K562 (cell line): ENCODE results near the gene VANGL1. TPM values are rescaled to one million over a fixed set of nuclear protein-coding genes. Genes with fewer than 3 reads are reported as not detected.

ENCODE experiments used
- CAMTA2 ChIP-seq: fragments of 250-450 bp; sonication (Bioruptor Pico); conservative IDR thresholded peaks from 2 replicates; pipeline ENCODE4 v1.5.1; 2022
- CHD4 ChIP-seq: fragments of 200-600 bp; sonication (generic); IDR thresholded peaks from 3 replicates; pipeline ENCODE4 v1.6.1; 2012; ENCODE audit warnings: low read depth, mild to moderate bottlenecking, mixed read lengths, low read length, inconsistent platforms; ENCODE audit not compliant: insufficient read depth, insufficient replicate concordance, poor library complexity, severe bottlenecking
- FOXM1 ChIP-seq, 2 experiments: fragments of 450-650 bp in 1 of 2; sonication (generic) in 1 of 2; formaldehyde crosslinking in 1 of 2; IDR thresholded peaks; 2 replicates each; pipeline versions ENCODE4 v1.6.1 to v1.9.0; 2017 to 2022; ENCODE audit warnings: low read depth in 2 of 2, mild to moderate bottlenecking in 2 of 2, missing genetic modification reagents in 1 of 2, moderate library complexity in 1 of 2
- GTF2E2 ChIP-seq: fragments of 200-800 bp; sonication (Bioruptor generic); IDR thresholded peaks from 2 replicates; pipeline ENCODE4 v1.6.1; 2016; ENCODE audit warnings: missing genetic modification characterization, missing compliant biosample characterization
- MAZ ChIP-seq, 2 experiments: fragments of 450-650 bp in 1 of 2; sonication (generic) in 1 of 2; formaldehyde crosslinking; IDR thresholded peaks in 1 of 2; conservative IDR thresholded peaks in 1 of 2; 2 replicates each; pipeline versions ENCODE4 v1.4.0 to v1.5.0; 2020; ENCODE audit warnings: mild to moderate bottlenecking in 1 of 2, missing genetic modification reagents in 1 of 2
- PHF8 ChIP-seq: fragments of 200-600 bp; sonication (generic); IDR thresholded peaks from 2 replicates; pipeline ENCODE4 v1.6.1; 2012; ENCODE audit warnings: mixed run types, mild to moderate bottlenecking, inconsistent platforms, low read length, moderate library complexity, borderline replicate concordance
- SIN3A ChIP-seq, 2 experiments: fragments of 150-350 bp in 1 of 2; IDR thresholded peaks; 2 replicates each; pipeline ENCODE4 v1.6.1; 2011 to 2016; ENCODE audit warnings: borderline replicate concordance in 2 of 2, low read depth in 2 of 2, low read length in 2 of 2, mild to moderate bottlenecking in 2 of 2, moderate library complexity in 2 of 2; ENCODE audit not compliant: control insufficient read depth in 1 of 2
- TAF1 ChIP-seq: IDR thresholded peaks from 2 replicates; pipeline ENCODE4 v1.6.1; 2011; ENCODE audit warnings: mild to moderate bottlenecking, low read length, moderate library complexity; ENCODE audit not compliant: insufficient read depth, control insufficient read depth, severe bottlenecking; ENCODE audit errors: extremely low read depth
- ZNF41 ChIP-seq: fragments of 250-450 bp; sonication (Bioruptor Pico); conservative IDR thresholded peaks from 2 replicates; pipeline ENCODE4 v1.4.0; 2020; ENCODE audit warnings: mild to moderate bottlenecking
- ZNF431 ChIP-seq: sonication (generic); formaldehyde crosslinking; IDR thresholded peaks from 2 replicates; pipeline ENCODE4 v1.8.0; 2022; ENCODE audit warnings: mild to moderate bottlenecking, missing genetic modification reagents
- ZNF561 ChIP-seq: fragments of 450-650 bp; formaldehyde crosslinking; conservative IDR thresholded peaks from 2 replicates; pipeline ENCODE4 v1.4.0; 2020; ENCODE audit warnings: mild to moderate bottlenecking, moderate library complexity
- ZNF766 ChIP-seq: fragments of 200-800 bp; sonication (Bioruptor generic); conservative IDR thresholded peaks from 2 replicates; pipeline ENCODE4 v1.6.1; 2016; ENCODE audit warnings: missing genetic modification characterization, missing compliant biosample characterization
- polyA plus RNA-seq, 8 experiments: library from polyadenylated mRNA; depleted of rRNA in 4 of 8; stranded (reverse) in 5 of 8; unstranded in 3 of 8; fragments of >200 nt; fragmentation: Nextera tagmentation in 2 of 8; fragmentation: Illumina TruSeq in 1 of 8; extraction: Ambion mirVana in 2 of 8; extraction: Trizol in 1 of 8; gene quantifications; 2 replicates each; pipeline versions ENCODE4 v1.2.1 to v1.2.3, GENCODE V29; 2011 to 2014; ENCODE audit warnings: inconsistent platforms in 1 of 8, missing spikeins in 1 of 8
- total RNA-seq, 7 experiments: library from RNA; depleted of rRNA in 6 of 7; stranded (reverse); fragments of >200 nt in 6 of 7; fragmentation: Illumina TruSeq in 2 of 7; extraction: Trizol in 2 of 7; gene quantifications; 2 replicates each; pipeline versions ENCODE4 v1.2.1 to v1.2.3, GENCODE V29; 2011 to 2021; ENCODE audit warnings: low replicate concordance in 1 of 7
- TF ChIP-seq, protein P1 (sequence below): fragments of 450-650 bp; IDR thresholded peaks from 2 replicates; pipeline ENCODE4 v1.6.1; 2016; ENCODE audit warnings: mild to moderate bottlenecking, moderate library complexity

Gene VANGL1
- total and polyA plus RNA-seq, 9 of the 15 experiments (the other 6 are each of a cell fraction or from before 2014, with no cell fraction given), result 0.90 to 12.8 (median 9.6) TPM

GRCh38 chr1:115642168-115643072 is 650 bp downstream of the VANGL1 start (continued):
- TF ChIP-seq, protein P1, sequence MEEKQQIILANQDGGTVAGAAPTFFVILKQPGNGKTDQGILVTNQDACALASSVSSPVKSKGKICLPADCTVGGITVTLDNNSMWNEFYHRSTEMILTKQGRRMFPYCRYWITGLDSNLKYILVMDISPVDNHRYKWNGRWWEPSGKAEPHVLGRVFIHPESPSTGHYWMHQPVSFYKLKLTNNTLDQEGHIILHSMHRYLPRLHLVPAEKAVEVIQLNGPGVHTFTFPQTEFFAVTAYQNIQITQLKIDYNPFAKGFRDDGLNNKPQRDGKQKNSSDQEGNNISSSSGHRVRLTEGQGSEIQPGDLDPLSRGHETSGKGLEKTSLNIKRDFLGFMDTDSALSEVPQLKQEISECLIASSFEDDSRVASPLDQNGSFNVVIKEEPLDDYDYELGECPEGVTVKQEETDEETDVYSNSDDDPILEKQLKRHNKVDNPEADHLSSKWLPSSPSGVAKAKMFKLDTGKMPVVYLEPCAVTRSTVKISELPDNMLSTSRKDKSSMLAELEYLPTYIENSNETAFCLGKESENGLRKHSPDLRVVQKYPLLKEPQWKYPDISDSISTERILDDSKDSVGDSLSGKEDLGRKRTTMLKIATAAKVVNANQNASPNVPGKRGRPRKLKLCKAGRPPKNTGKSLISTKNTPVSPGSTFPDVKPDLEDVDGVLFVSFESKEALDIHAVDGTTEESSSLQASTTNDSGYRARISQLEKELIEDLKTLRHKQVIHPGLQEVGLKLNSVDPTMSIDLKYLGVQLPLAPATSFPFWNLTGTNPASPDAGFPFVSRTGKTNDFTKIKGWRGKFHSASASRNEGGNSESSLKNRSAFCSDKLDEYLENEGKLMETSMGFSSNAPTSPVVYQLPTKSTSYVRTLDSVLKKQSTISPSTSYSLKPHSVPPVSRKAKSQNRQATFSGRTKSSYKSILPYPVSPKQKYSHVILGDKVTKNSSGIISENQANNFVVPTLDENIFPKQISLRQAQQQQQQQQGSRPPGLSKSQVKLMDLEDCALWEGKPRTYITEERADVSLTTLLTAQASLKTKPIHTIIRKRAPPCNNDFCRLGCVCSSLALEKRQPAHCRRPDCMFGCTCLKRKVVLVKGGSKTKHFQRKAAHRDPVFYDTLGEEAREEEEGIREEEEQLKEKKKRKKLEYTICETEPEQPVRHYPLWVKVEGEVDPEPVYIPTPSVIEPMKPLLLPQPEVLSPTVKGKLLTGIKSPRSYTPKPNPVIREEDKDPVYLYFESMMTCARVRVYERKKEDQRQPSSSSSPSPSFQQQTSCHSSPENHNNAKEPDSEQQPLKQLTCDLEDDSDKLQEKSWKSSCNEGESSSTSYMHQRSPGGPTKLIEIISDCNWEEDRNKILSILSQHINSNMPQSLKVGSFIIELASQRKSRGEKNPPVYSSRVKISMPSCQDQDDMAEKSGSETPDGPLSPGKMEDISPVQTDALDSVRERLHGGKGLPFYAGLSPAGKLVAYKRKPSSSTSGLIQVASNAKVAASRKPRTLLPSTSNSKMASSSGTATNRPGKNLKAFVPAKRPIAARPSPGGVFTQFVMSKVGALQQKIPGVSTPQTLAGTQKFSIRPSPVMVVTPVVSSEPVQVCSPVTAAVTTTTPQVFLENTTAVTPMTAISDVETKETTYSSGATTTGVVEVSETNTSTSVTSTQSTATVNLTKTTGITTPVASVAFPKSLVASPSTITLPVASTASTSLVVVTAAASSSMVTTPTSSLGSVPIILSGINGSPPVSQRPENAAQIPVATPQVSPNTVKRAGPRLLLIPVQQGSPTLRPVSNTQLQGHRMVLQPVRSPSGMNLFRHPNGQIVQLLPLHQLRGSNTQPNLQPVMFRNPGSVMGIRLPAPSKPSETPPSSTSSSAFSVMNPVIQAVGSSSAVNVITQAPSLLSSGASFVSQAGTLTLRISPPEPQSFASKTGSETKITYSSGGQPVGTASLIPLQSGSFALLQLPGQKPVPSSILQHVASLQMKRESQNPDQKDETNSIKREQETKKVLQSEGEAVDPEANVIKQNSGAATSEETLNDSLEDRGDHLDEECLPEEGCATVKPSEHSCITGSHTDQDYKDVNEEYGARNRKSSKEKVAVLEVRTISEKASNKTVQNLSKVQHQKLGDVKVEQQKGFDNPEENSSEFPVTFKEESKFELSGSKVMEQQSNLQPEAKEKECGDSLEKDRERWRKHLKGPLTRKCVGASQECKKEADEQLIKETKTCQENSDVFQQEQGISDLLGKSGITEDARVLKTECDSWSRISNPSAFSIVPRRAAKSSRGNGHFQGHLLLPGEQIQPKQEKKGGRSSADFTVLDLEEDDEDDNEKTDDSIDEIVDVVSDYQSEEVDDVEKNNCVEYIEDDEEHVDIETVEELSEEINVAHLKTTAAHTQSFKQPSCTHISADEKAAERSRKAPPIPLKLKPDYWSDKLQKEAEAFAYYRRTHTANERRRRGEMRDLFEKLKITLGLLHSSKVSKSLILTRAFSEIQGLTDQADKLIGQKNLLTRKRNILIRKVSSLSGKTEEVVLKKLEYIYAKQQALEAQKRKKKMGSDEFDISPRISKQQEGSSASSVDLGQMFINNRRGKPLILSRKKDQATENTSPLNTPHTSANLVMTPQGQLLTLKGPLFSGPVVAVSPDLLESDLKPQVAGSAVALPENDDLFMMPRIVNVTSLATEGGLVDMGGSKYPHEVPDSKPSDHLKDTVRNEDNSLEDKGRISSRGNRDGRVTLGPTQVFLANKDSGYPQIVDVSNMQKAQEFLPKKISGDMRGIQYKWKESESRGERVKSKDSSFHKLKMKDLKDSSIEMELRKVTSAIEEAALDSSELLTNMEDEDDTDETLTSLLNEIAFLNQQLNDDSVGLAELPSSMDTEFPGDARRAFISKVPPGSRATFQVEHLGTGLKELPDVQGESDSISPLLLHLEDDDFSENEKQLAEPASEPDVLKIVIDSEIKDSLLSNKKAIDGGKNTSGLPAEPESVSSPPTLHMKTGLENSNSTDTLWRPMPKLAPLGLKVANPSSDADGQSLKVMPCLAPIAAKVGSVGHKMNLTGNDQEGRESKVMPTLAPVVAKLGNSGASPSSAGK, result peak; percentile 28; the same call in 1 of the 2 replicates
- TF ChIP-seq ZNF766 (CRISPR knock-in tag) (0 out of 2 replicates have a peak, but pooled peaks have one; percentile 16), ZNF561 (no peak), CHD4 (no peak), FOXM1 (IDR thresholded peaks at IDR 0.05; ENCODE audit: low read depth) (peak; percentile 94), FOXM1 (CRISPR knock-in tag; IDR thresholded peaks at IDR 0.05; ENCODE audit: low read depth) (peak; percentile 81; the same call in 1 of the 2 replicates), ZNF431 (CRISPR knock-in tag) (0 out of 2 replicates have a peak, but pooled peaks have one; percentile 15), CAMTA2 (CRISPR knock-in tag) (no peak), MAZ (CRISPR knock-in tag; conservative IDR thresholded peaks at IDR 0.05 in 1 of 2, IDR thresholded peaks at IDR 0.05 in 1 of 2) (peak; percentile 17 to 43; a peak in 2 of 4 replicates), TAF1 (peak; percentile 26), SIN3A (IDR thresholded peaks at IDR 0.05; ENCODE audit: borderline replicate concordance in 2 of 2, control insufficient read depth in 1 of 2, low read depth in 2 of 2, low read length in 2 of 2) (peak in 1 of 2 experiments; percentile 12; a peak in 2 of 4 replicates), PHF8 (peak; percentile 51; the same call in 1 of the 2 replicates), GTF2E2 (tag) (peak; percentile 41; the same call in 1 of the 2 replicates), ZNF41 (CRISPR knock-in tag) (no peak)
